NCI-H128 (cell line): ENCODE results near the gene MBD3L5.
"Not testable (repeated sequence)": the region's sequence is repeated elsewhere in the genome, so short reads cannot be mapped to it uniquely, and the experiment has no call there.

Source experiments
- DNase-seq: peaks from one replicate; lab custom pipeline; 2025; ENCODE audit not compliant: unreplicated experiment; lab: John Stamatoyannopoulos, UW

The MBD3L5 gene

DNA sequence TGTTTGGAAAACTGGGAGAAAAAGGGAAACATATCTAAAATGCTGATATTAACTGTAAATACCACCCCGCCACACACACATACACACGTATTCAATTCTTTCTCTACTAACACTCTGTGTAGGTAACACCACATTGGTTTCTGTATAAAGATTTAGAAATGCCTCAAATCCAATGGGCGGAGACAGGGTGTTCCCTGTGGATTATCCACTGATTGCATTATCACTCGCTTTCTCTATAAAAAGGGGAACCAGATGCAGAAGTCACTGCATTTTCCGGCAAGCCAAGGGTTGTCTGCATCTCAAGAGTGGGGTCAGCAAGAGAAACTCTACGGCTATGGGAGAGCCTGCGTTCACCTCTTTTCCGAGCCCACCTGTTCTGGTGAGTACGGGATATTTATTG lies at the start of gene MBD3L5:
MBD3L5 (plus strand) TSS at position 301 of the 400 bp plus-strand sequence; CDS start at position 335, 34 bp downstream.
- DNase-seq = not testable (repeated sequence)

DNA sequence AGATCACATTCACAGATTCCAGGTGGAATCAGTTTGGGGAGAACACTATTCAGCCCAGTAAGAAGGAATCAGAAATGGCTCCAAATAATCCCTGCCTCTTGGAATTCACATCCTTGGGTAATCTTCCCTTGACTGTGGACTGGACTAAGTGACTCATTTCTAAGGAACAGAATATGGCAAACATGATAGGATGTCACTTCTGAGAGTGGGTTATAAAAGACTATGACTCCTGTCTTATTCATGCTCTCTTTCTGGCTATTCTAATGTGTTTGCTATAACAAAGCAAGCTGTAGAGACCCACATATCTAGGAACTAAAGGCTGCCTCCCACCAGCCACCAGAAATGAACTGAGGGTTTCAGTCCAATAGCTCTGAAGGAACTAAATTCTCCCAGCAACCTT lies 46.9 kb upstream of the MBD3L5 start:
- DNase-seq = no peak

DNA sequence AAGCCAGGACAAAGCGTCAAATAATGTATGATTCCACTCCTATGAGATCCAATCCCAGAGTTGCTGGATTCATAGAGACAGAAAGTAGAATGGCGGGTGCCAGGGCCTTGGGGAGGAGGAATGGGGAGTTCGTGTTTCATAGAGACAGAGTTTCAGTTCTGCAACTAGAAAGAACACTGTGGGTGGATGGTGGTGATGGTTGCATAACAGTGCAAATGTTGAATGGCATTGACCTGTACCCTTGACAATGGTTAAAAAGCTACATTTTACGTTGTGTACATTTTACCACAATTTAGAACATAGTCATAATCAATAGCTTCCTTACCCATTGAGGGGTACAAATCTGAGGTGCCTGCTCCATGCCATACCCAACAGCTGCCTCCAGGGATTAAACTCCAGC lies 42.5 kb upstream of the MBD3L5 start:
- DNase-seq = no peak

DNA sequence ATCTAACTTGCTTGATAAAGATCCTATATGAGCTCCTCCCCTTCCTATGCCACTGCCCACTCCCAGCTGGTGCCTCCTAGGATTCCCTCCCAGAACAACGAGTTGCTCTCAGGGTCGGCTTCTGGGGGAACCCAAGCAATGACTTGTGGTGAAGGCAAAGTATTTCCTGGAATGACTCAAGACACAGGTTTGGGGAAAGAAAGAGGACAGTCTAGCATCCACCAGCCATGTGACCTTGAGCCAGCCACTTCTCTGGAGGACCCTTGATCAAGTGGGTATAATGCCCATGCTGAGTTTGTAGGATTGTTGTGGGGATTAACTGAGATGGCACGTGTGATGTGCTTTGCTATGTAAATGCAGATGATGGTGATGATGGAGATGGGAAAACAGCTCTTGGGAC lies 42.1 kb upstream of the MBD3L5 start:
- no peak for DNase-seq

DNA sequence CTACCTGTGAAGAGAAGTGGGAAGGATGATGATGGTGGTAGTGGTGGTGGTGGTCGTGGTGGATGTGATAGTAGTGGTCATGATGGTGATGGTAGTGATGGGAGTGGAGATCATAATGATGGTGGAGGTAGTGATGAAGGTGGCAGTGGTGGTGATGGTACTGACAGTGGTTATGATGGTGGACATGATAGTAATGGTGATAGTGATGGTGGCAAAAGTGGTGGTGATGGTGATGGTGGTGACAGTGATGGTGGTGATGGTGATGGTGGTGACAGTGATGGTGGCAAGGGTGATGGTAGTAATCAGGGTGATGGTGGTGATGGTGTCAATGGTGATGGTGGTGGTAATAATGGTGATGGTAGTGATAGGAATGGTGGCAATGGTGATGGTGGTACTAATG lies 35.3 kb upstream of the MBD3L5 start:
- no peak for DNase-seq

DNA sequence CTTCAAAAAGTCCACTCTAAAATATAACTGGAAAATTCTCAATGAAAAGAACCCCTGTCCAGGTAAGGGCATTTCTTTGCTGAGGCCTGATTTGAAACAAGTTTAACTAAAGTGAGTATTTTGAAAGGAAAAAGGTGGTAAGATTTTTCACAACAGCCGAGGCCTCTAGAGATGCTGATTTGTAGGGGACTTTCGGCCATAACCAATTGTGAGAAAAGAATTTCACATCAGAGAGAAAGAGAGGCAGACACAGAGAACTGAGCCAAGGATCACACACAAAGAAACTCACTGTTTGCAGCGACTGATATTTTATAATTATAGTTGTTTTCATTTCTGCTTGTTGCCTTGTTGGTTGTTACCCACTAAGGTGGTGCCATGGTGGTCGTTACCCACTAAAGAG lies 33.6 kb upstream of the MBD3L5 start:
- no peak for DNase-seq

DNA sequence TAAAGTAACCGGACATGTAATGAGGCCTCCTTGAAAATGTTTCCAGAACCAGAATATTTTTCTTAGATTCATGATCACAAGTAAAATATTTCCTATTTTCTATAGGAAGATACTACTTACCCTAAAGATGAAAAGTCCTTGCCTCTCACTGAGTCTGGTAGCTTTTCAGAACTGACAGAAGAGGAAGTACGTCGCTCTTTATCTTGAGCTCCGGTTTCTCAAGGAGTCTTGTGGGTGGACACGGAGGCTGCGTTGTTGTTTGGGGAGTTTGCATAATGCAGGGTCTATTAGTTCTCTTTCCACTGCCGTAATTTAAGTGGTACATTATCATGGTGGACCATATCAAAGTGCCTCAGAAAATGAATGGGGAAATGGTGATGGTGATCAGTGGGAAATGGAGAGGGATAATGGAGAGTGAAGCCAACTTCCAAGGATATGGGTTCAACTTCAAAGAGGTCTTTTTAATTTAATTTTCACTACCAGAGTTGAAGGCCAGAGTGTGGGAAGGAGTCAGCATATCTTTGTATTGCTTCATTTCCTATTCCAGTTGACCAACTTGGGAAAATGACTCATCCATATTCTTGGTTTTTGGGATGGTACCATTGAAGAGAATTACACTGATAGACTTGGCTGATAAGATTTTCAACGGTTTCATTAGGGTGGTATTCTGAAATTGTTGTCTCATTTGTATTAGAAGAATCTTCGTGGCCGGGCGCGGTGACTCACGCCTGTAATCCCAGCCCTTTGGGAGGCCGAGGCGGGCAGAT lies 32.5 kb upstream of the MBD3L5 start:
- no peak for DNase-seq

DNA sequence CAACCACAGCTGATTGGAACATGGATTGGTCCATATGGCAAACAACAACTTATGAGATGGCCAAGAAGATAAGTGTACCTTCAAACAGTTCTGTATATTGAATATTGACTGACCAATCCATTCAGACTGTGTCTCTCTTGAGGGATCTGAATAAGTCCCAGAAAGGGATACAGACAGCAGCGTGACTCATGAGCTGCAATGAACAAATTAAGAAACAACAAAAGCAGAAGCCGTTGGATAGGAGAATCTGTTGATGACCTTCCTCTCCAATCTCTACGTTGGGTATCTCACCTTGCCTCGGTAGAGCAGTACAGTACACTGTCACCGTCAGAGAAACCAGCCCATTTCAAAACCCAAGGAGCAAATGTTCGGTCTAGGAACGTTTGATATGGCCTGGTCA lies 30.4 kb upstream of the MBD3L5 start:
- no peak for DNase-seq

DNA sequence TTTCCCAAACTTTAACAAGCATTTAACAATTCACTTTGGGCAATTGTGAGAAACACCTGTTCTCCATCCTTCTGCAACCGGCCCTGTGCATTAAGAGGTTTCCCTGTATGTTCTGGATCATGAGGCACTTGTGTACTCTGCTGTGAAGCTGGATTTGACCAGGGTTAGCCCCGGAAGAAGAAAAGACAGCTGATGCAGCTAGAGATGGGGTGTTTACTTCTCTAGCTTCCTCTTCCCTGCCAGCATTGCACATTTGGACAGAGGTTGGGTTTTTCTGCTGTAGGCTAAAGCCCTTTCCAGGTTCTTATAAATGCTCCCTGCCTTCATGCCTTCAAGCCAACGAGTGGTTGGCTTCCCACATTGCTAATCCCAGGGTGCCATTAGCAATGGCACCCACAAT lies 30.0 kb upstream of the MBD3L5 start:
- no peak for DNase-seq

DNA sequence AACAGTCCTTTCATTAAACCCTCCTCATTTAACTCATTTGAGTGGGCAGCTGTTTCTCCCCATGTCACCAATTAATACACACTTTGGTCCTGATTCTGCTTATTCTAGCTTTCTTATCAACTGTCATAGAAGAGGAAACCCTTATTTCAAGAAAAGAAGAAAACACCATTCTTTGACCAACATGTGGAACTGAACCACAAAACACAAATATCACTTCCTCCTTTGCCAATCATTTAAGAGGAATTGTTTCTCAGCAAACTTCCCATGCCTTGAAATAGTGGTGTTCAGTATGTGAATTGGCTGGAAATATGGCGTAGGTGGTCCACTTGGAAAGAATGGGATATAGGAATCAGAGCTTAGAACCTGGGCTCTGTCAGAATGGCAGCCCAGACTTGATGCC lies 29.6 kb upstream of the MBD3L5 start:
- DNase-seq = no peak

DNA sequence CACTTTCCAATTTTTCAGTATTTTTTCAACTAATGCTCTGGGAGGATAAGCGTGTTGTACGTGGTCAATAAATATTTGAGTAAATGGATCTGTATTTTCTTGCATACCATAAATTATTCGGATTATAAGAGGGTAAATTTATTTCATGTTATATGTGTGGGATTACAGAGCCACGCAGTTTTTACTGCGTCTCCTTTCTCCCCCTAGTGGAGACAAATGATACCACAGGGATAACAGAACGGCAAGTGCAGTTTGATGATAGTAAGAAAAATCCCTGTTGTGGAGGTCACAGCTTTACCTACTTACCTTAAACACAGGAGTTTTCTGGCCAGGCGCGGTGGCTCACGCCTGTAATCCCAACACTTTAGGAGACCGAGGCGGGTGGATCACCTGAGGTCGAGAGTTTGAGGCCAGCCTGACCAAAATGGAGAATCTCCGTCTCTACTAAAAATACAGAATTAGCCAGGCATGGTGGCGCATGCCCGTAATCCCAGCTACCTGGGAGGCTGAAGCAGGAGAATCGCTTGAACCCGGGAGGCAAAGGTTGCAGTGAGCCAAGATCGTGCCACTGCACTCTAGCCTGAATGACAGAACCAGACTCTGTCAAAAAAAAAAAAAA lies 26.0 kb upstream of the MBD3L5 start:
- DNase-seq = no peak

DNA sequence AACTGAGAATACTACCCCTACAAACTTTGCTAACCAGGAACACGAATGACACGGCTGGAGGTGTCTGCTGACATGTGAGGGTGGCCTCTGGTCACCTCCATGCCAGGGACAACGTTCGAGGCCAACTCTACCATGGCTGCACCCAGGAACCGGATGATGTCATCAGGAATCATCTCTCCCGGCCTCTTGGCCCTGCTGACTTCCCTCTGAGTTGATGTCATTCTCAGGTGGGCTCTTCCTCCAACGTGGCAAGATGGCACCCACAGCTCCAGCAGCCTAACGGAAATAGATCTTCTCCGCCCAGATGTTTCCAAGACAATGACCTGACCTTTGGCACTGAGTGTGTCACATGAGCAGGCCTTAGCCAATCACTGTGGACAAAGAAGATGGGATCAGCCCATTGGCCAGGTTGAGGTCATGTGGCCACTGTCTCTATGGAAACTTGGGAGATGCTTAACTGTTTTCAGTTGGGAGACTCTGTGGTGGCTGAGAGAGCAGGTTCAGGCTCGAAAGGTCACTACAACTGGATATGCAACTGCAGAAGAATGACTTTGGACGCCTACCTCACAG lies 24.2 kb upstream of the MBD3L5 start:
- no peak for DNase-seq

DNA sequence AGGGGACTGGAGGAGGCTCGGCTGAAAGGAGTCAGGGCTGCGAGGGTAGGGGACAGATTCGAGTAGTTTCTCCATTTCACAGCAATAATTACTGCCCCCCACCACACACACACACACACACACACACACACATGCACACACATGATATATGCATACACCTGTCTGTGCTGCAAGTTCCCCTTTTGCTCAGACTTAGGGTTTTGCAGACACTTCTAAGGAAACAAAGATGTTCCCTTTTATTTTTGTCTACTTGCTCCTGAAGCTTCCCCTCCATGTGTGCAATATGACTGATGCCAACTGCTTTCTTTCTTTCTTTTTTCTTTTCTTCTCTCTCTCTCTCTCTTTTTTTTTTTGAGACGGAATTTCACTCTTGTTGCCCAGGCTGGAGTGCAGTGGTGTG lies 22.5 kb upstream of the MBD3L5 start:
- no peak for DNase-seq

DNA sequence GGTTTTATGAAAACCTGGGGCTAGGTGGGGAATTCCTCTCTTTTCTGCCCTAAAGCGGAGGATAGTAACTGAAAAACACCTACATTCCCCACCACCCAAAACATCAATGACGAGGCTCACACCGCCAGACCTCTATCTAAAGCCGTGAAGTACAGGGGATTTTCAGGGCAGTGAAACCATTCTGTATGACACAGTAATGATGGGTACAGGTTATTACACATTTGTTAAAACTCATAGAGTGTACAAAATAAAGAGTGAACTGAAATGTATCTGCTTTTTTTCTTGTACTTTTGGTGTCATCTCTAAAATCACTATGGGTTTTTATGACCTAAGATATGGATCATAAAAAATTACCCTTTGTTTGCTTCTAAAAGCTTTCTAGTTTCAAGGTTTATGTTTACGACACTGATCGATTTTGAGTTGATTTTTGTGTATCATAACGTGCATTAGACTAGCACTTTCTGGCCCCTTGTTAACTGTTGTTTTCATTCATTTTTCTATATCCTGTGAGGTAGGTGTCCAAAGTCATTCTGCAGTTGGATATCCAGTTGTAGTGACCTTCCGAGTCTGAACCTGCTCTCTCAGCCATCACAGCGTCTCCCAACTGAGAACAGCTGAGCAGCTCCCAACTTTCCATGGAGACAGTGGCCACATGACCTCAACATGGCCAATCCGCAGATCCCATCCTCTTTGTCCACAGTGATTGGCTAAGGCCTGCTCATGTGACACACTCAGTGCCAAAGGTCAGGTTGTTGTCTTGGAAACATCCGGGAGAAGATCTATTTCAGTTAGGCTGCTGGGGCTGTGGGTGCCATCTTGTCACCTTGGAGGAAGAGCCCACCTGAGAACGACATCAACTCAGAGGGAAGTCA lies 19.4 kb upstream of the MBD3L5 start:
- DNase-seq = no peak

DNA sequence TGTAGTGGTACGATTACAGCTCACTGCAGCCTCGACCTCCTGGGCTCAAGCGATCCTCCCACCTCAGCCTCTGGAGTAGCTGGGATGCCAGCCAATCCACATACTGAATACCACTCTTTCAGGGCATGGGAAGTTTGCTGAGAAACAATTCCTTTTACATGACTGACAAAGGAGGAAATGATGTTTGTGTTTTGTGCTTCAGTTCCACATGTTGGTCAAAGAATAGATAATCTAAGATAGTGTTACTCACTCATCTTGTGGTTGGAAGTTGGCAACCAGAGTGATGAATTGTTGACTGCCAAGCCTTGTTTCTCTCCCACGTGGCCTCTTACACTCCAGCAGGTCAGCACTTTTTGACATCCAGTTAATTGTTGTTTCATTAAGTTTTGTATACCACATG lies 16.7 kb upstream of the MBD3L5 start:
- no peak for DNase-seq

DNA sequence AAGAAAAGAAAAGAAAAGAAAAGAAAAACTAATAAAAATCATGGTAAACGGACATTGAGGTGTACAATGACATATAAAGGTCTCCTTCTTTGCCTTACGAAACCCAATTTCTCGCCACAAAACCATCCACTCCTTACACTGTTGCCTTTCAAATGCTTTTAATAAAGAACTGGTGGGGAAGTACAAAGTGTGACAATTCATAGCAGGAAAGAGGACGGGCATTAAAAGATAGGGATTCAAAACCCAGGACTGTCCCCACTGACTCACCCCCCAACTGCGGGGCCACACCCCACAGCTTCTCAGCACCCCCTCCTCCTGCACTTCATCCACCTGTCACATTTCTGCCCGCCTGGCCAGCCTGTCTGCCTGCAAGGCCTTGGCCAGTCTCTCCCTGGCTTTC lies 11.6 kb upstream of the MBD3L5 start:
- no peak for DNase-seq

DNA sequence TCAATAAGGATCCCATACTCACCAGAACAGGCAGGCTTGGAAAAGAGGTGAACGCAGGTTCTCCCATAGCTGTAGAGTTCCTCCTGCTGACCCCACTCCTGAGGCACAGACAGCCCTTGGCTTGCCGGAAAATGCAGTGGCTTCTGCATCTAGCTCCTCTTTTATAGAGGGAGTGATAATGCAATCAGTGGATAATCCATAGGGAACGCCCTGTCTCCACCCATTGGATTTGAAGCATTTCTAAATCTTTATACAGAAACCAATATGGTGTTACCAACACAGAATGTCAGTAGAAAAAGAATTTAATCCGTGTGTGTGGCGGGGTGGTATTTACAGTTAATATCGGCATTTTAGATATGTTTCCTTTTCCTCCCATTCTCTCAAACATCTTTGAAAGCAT lies 9.0 kb upstream of the MBD3L5 start, which contains the start of gene MBD3L2B:
MBD3L2B (minus strand) TSS at position 101 of the 400 bp plus-strand sequence; CDS start at position 67, 34 bp downstream.
- DNase-seq = not testable (repeated sequence)

DNA sequence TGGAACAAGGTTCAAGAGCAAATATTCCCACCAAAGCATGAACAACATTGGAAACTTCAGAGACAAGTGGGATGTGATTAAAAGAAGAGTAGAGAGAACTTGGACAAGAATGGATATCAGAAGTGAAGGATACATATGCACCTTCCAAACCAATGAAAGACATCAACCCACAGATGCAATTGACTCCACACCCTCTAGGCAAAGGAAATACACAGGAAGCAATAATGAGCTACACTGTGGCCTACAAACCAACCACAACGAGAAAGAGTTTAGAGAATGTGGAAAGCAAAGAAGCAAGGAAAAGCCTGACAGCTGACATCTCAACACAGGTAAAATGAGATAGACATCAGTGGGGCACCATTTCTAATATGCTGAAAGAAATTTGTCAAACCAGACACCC lies 1.6 kb upstream of the MBD3L5 start:
- not testable (repeated sequence) for DNase-seq

DNA sequence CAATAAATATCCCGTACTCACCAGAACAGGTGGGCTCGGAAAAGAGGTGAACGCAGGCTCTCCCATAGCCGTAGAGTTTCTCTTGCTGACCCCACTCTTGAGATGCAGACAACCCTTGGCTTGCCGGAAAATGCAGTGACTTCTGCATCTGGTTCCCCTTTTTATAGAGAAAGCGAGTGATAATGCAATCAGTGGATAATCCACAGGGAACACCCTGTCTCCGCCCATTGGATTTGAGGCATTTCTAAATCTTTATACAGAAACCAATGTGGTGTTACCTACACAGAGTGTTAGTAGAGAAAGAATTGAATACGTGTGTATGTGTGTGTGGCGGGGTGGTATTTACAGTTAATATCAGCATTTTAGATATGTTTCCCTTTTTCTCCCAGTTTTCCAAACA lies 9.7 kb downstream of the MBD3L5 start, which contains the start of gene MBD3L4:
MBD3L4 (minus strand) TSS at position 101 of the 400 bp plus-strand sequence; CDS start at position 66, 35 bp downstream.
- not testable (repeated sequence) for DNase-seq

DNA sequence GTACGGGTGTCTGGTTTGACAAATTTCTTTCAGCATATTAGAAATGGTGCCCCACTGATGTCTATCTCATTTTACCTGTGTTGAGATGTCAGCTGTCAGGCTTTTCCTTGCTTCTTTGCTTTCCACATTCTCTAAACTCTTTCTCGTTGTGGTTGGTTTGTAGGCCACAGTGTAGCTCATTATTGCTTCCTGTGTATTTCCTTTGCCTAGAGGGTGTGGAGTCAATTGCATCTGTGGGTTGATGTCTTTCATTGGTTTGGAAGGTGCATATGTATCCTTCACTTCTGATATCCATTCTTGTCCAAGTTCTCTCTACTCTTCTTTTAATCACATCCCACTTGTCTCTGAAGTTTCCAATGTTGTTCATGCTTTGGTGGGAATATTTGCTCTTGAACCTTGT lies 11.2 kb downstream of the MBD3L5 start:
- not testable (repeated sequence) for DNase-seq

DNA sequence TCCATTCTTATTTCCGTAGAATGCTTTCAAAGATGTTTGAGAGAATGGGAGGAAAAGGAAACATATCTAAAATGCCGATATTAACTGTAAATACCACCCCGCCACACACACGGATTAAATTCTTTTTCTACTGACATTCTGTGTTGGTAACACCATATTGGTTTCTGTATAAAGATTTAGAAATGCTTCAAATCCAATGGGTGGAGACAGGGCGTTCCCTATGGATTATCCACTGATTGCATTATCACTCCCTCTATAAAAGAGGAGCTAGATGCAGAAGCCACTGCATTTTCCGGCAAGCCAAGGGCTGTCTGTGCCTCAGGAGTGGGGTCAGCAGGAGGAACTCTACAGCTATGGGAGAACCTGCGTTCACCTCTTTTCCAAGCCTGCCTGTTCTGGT lies 18.6 kb downstream of the MBD3L5 start, which contains the start of gene MBD3L2:
MBD3L2 (plus strand) TSS at position 301 of the 400 bp plus-strand sequence; CDS start at position 354, 53 bp downstream.
- DNase-seq = not testable (repeated sequence)
